Measurements from ENCODE around the gene MOK.

Gene MOK

GRCh38 chr14:102226356-102227125 lies 78.4 kb downstream of the MOK start:
- no peak overlapping the region for H3K4me3 ChIP-seq (replicated peaks; ENCODE audit: low read depth, low read length)
- DNase-seq (ENCODE audit: extremely low read depth, low read depth) = no peak
- TF ChIP-seq, protein P1, sequence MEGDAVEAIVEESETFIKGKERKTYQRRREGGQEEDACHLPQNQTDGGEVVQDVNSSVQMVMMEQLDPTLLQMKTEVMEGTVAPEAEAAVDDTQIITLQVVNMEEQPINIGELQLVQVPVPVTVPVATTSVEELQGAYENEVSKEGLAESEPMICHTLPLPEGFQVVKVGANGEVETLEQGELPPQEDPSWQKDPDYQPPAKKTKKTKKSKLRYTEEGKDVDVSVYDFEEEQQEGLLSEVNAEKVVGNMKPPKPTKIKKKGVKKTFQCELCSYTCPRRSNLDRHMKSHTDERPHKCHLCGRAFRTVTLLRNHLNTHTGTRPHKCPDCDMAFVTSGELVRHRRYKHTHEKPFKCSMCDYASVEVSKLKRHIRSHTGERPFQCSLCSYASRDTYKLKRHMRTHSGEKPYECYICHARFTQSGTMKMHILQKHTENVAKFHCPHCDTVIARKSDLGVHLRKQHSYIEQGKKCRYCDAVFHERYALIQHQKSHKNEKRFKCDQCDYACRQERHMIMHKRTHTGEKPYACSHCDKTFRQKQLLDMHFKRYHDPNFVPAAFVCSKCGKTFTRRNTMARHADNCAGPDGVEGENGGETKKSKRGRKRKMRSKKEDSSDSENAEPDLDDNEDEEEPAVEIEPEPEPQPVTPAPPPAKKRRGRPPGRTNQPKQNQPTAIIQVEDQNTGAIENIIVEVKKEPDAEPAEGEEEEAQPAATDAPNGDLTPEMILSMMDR (IDR thresholded peaks at IDR 0.05; ENCODE audit: low read depth, low read length, missing control alignments) = no peak

- H3K4me3 ChIP-seq (replicated peaks; ENCODE audit: low read depth, low read length) = no peak overlapping the region
- DNase-seq (ENCODE audit: extremely low read depth, low read depth) = no peak
- TF ChIP-seq, protein P1 (IDR thresholded peaks at IDR 0.05; ENCODE audit: low read depth, low read length, missing control alignments) = no peak
Measured at GRCh38 chr14:102225936-102226335, 79.0 kb downstream of the MOK start.

DNA sequence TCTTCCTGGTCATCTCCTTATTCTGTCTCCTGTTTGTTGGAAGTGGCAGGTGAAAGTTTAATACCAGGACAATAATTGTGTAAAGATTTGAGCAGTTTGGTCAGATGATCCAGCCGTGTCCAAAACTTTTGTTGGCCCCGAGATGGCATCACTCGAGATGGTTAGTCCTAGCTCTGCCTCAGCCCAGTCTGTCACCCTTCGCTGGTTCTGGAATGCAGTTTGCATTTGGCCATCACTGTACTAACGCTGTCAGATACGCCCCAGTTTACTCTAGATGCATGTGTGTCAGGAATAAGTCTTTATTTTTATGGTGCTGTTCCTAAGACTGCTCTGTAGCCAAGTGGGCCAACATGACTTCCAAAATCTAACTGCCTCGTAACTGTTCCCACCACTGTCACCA lies 79.6 kb downstream of the MOK start:
- no peak overlapping the region for H3K4me3 ChIP-seq (replicated peaks; ENCODE audit: low read depth, low read length)
- TF ChIP-seq, protein P1 (IDR thresholded peaks at IDR 0.05; ENCODE audit: low read depth, low read length, missing control alignments) = no peak
- DNase-seq (ENCODE audit: extremely low read depth, low read depth) = no peak

DNA sequence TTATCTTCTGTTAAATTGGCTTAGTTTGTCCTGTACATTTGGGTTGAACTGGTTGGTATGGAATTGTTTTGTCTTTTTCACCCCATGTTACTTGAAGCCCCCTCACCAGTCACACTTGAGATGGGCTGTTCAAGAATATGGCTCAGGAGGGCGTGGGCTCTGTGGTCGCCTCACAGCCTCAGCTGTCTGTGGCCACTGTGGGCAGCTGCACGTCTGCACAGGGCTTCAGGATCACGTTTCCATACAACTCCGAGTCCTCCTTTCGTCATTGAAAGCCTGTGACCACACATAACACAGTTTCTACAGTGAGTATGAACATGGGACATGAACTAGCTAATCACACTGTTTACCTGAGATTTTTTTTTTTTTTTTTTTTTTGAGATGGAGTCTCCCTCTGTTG lies 81.3 kb downstream of the MOK start:
- TF ChIP-seq, protein P1 (IDR thresholded peaks at IDR 0.05; ENCODE audit: low read depth, low read length, missing control alignments) = no peak
- no peak overlapping the region for H3K4me3 ChIP-seq (replicated peaks; ENCODE audit: low read depth, low read length)
- no peak for DNase-seq (ENCODE audit: extremely low read depth, low read depth)

DNA sequence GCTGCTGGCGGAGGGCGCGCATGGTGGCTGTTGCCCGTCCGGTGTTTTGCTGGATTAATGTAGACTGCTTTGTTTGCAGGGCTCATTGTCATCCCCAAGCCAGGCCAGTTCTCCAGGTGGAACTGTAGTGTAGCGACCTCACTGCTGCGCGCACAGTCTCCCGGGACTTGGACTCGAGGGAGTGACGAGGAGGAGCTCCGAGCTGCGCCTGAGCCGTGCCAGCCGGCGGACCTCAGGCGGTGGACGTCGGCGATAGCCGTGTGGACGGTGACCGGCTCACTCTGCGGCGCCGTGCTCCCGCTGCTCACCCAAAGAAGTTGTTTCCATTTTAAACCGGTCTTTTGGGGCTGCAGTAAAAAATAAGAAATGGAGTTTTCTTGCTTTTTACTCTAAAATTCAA lies 82.2 kb downstream of the MOK start:
- no peak overlapping the region for H3K4me3 ChIP-seq (replicated peaks; ENCODE audit: low read depth, low read length)
- DNase-seq (ENCODE audit: extremely low read depth, low read depth) = no peak
- TF ChIP-seq, protein P1 (IDR thresholded peaks at IDR 0.05; ENCODE audit: low read depth, low read length, missing control alignments) = no peak

- DNase-seq (ENCODE audit: extremely low read depth, low read depth) = no peak
- TF ChIP-seq, protein P1 (IDR thresholded peaks at IDR 0.05; ENCODE audit: low read depth, low read length, missing control alignments) = no peak
- H3K4me3 ChIP-seq (replicated peaks; ENCODE audit: low read depth, low read length) = no peak overlapping the region
Measured at GRCh38 chr14:102222009-102222575, 82.9 kb downstream of the MOK start.
